A549 treated with dexamethasone at 1 μM for 4 hours (cell line): Measurements from ENCODE around the gene FYB1. TPM values are rescaled to one million over a fixed set of nuclear protein-coding genes. Genes with fewer than 3 reads are reported as not detected.

Experiments used
- total RNA-seq: library from RNA; stranded (reverse); fragments of 200-300 nt; extraction: Qiagen RNA extraction; gene quantifications from 5 replicates; pipeline ENCODE4 v1.2.3, GENCODE V29; 2022

Gene FYB1, protein sequence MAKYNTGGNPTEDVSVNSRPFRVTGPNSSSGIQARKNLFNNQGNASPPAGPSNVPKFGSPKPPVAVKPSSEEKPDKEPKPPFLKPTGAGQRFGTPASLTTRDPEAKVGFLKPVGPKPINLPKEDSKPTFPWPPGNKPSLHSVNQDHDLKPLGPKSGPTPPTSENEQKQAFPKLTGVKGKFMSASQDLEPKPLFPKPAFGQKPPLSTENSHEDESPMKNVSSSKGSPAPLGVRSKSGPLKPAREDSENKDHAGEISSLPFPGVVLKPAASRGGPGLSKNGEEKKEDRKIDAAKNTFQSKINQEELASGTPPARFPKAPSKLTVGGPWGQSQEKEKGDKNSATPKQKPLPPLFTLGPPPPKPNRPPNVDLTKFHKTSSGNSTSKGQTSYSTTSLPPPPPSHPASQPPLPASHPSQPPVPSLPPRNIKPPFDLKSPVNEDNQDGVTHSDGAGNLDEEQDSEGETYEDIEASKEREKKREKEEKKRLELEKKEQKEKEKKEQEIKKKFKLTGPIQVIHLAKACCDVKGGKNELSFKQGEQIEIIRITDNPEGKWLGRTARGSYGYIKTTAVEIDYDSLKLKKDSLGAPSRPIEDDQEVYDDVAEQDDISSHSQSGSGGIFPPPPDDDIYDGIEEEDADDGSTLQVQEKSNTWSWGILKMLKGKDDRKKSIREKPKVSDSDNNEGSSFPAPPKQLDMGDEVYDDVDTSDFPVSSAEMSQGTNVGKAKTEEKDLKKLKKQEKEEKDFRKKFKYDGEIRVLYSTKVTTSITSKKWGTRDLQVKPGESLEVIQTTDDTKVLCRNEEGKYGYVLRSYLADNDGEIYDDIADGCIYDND
- 9.9 to 15.4 TPM (median 12.6 TPM) in 5 replicates for total RNA-seq

GRCh38 chr5:39219437-39219836 lies at the start of gene FYB1:
Gene FYB1, minus strand, starts transcription at chr5:39219563. Its CDS starts 16,603 bp downstream, at chr5:39202960.

GRCh38 chr5:39074017-39074814 lies 145.1 kb downstream of the FYB1 start, which contains the start of gene RICTOR:
Gene RICTOR, minus strand, starts transcription at chr5:39074399. Its CDS starts 22 bp downstream, at chr5:39074377.

Other genes starting within 250 kb of the FYB1 start
- gene RICTOR, start 145.2 kb downstream of the FYB1 start, total RNA-seq: 8.5 to 17.4 TPM (median 12.4 TPM) in 5 replicates
- not detected in 5 replicates for gene C9, start 144.9 kb upstream of the FYB1 start, total RNA-seq
- 6.8 to 9.3 TPM (median 7.1 TPM) in 5 replicates for gene DAB2, start 205.4 kb upstream of the FYB1 start, total RNA-seq